Activated CD8-positive, alpha-beta memory T cell treated with anti-CD3 and anti-CD28 coated beads, Interleukin-2, amount 50 U/mL, for 24 hours (primary cell): ENCODE results near the gene AHI1.
"Not testable (repeated sequence)": the region's sequence is repeated elsewhere in the genome, so short reads cannot be mapped to it uniquely, and the experiment has no call there.

ENCODE experiments used
- DNase-seq: peaks from one replicate; pipeline ENCODE4 v3.0.0-alpha.2; 2020; ENCODE audit errors: extremely low read depth

AHI1 gene

DNA sequence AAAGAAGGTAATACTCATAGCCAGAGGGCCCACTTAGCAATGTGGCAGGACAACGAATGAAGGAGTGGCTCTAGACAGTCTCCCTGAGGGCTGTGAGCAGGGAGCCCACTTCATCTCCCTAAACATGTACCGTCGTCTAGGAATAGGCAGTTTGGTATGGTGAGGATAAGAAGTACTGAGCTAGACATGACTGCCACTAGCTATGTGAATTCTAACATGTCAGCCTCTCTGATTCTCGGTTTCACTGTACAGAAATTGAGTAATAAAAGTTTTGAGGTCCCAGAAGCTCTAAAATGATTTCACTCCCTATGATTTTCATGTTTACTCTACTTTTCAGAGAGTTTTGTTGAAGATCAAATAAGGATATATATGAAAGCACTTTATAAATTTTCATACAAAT is 107.1 kb downstream of the AHI1 start:
- no peak for DNase-seq

DNA sequence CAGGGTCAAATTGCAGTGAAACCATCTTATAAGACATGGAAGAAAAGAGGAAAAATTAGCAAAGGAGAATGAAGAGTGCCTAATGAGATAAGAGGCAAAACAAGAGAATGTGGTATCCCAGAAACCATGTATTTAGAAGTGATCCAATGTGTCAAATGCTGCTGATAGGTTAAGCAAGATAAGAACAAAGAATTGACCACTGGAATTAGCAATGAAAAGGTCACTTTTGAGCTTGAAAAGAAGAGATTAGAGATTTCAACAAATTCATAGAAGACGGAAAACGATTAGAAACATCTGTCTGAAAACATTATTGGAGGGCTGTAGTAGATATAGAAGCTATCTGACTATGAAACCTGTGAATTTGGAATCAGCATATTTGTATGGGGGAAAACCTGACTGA is 112.2 kb downstream of the AHI1 start:
- DNase-seq = no peak

DNA sequence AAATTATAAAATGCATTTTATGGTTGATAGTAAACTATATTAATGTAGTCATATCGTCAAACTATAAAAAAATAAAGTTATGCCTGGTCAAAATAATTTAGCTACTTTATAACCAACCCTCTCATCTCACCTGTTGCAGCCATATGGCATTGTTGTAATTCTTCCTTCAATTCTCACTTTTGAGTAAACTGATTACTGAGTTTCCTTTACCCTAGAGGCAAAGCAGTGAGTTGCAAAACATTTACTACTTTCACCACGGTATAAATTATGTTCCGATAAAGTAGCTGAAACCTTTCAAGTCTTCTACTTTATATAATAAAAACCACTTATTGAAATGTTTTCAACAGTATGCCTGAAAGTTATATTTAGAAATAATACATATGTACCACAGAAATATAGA is 113.8 kb downstream of the AHI1 start:
- DNase-seq = no peak

DNA sequence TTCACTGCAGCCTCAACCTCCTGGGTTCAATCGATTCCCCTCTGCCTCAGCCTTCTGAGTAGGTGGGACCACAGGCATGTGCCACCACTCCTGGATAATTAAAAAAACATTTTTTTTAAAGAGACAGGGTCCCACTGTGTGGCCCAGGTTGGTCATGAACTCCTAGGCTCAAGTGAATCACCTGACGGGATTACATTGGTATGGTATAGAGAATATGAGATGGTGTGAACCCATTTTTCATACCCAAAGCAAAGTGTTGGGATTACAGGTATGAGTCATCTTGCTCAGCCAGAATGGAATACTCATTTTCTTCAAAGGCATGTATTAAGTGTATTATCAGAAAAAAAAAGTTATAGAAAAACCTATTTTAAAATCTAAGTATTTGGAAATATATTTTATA is 114.2 kb downstream of the AHI1 start:
- DNase-seq = no peak

DNA sequence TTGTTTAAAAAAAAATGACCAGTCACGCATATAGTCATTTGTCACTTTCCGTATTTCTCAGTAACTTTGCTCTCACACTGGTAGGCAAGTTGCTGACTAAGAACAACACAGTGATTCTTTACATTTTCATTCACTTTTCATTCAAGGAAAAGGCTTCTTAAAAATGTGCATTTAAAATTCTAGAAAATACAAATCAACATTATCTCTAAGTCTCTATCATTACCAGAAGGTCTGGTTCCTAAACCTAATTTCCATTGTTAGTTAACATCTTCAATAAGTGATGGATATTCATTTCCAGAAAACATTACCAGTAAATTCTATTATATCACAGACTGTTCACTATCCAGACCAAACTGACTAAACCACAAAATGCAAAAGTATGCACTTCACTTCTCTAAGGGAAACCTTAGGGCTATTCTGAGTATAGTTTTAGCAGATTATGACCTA is 115.3 kb downstream of the AHI1 start:
- no peak for DNase-seq

DNA sequence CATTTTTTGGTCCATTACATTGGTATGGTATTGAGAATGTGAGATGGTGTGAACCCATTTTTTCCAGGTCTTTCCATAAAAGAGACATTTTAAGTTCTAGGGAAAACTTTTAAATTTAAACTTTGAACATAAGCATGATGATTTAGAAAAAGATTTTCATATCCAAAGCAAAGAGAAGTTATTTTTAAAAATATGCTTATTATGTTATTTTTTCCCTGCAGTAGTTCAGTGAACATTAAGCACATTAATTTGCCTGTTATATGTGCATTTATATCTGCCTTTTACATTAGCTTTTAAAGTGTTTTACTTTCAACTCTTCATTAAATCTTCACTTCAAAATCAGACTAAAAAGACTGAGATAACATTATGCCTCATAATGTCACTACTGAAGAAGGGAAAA is 116.7 kb downstream of the AHI1 start:
- DNase-seq = no peak

DNA sequence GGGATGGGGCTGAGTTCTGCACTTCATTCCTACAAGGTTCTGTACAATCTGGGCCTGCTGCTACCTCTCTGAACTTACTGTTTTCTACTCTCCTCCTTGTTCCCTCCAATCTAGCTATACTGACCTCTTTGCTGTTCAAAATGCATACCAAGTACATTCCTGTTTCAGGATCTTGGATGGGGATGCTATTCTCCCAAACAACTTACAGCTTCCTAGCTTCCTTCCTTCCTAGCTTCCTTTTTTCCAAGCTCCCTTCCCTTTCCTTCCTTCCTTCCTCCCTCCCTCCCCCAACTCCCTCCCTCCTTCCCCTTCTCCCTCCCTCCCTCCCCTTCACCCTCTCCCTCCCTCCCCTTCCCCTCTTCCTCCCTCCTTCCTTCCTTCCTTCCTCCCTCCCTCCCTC is 117.9 kb downstream of the AHI1 start:
- no peak for DNase-seq

DNA sequence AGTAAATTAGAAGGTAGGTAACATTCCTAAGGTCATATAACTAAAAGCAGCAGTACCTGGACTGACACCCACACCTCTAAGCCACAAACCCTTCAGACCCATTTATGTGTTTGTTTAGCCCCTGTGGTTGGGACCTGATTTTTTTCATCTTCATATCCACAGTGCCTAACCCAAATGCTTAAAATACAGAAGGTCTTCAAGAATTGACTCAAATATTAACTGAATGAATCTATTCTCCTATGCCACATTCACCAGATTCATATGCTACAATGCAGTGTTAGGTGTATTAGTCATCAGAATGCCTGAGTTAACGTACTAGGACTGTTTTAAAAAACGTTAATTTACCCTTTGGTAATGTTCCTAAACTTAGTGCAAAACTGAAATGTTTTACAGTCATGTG is 124.8 kb downstream of the AHI1 start:
- no peak for DNase-seq

DNA sequence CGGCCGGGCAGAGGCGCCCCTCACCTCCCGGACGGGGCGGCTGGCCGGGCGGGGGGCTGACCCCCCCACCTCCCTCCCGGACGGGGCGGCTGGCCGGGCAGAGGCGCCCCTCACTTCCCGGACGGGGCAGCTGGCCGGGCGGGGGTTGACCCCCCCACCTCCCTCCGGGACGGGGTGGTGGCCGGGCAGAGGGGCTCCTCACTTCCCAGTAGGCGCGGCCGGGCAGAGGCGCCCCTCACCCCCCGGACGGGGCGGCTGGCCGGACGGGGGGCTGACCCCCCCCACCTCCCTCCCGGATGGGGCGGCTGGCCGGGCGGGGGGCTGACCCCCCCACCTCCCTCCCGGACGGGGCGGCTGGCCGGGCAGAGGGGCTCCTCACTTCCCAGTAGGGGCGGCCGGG is 133.9 kb downstream of the AHI1 start:
- DNase-seq = not testable (repeated sequence)

DNA sequence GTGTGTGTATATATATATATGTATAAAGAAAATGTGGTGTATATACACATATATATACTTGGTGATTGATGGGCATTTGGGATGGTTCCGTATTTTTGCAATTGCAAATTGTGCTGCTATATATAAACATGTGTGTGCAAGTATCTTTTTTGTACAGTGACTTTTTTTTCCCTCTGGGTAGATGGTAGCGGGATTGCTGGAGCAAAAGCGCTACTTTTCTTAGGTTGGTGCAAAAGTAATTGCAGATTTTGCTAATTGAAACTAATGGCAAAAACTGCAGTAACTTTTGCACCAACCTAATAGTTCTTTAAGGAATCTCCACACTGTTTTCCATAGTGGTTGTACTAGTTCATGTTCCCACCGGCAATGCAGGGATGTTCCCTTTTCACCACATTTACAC is 135.4 kb downstream of the AHI1 start:
- no peak for DNase-seq

DNA sequence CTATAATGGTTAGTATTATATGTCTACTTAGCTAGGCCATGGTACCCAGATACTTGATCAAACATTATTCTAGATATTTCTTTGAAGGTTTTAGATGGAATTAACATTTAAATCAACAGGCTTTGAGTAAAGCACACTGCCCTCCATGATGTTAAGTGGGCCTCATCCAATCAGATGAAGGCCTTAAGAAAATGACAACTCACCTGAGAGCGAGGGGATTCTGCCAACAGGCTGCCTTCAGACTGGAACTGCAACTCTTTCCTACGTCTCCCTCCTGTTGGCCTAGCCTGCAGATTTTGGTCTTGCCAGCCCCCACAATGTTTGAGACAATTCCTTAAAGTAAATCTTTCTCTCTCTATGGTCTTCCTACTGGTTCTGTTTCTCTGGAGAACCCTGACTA is 137.3 kb downstream of the AHI1 start:
- no peak for DNase-seq

DNA sequence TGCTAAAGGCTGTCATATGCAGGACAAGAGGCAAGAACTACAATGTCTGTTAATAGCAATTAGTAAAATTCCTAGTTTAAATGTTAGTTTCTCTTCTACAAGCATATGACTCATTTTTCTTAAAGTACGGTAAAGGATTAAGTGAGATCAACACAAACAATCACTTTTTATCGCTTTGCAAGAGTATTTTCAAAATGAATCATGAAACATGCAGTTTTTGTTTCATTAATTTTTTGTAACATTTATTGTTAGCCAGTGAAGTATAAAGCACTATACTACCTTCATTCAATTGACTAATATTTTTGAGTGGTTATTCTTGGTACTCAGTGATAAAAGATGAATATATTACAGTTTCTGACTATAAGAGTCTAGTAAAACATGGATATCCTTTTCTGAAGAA is 138.6 kb downstream of the AHI1 start:
- DNase-seq = no peak

DNA sequence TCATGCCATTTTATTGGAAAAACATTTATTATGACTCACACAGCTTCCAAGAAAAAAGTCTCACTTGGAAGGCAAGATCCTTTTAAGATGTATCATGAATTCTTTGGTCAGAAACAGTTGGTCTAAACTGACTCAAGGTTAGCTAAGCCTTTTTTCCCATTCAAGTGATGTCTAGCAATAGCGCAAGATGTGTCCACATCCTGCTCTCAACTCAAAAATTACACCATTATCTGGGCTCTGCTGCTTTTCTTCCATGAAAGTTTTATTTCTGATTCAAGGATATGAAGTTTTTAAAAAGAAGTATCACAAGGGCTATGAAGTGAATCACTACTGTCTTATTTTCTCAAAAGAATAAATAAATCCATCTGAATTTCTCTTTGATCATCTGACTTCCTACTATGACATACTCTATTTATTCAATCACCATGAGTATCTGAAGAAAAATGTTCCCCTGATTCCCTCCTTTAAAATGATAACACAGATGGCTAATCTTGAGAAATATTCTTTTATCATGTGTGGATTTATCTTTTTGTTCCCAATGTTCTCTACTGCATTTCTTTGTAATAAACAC is 139.2 kb downstream of the AHI1 start:
- DNase-seq = no peak

DNA sequence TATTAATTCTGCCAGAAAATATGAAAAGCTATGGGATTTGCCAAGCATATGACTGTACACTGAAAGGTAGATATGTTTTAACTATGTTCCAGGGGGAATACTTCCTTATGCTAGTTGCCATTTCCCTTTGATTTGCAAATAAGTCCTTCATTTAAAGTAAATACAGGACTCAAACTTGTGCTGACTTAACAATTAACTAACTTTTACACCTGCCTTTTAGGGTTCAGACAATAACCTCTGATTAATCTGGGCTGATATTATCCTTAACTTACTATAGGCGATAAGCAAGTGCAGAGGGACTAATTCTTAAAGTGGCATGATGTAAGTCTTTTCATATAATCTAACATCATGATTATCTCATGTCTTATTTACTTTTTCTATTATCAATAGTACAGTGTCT is 143.1 kb downstream of the AHI1 start:
- DNase-seq = no peak

DNA sequence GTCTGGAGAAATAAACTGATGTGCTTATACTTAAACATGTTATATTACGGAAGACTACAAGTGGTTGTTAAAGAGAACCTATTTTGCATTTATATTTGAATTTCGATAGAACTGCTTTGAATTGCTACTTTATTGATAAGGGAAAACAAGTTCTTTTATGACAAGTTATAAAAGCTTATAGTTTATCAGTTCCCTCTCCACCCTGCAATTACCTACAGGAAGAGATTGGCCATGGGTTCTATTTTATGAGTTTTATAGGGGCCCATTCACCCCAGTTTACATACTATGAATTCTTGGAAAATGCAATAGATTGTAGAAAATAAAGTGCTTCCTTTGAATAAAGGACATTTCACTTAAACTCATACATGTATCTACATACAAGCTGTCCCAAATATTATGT is 144.4 kb downstream of the AHI1 start:
- DNase-seq = no peak

DNA sequence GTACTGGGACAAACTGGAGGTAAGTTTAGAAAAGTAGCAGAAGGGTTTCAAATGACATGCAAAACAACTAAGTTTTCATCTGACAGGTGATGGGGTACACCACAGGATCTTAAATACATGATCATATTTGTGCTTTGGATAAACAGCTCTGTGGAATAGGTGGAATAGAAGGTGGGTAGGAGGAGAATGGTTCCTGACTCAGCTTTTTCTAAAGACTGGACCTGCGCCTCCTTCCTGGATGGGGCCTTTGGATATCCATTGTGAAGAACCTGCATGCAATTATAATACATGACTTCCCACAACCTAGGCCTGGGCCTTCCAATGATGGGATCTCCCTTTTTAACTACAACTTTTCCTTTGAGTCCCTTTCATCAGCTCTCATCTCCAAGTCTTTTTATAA is 145.9 kb downstream of the AHI1 start:
- DNase-seq = no peak

DNA sequence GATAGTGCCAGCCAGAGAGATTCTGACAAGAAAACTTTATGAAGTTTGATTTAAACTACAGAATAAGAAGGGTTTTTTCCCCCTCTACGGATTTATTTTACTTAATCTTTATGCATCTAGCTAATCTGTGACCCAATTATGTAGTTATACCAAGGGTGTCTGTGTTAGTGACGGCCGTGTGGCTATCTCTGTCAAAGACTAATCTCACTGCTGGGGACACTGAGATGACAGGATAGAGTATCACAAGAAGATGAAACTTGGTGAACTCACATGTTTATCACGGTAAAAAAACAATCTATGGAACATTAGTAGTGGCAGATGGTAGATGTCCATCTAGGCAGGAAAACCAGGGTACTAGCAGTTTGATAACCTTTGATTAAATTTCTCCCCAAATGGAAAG is 149.7 kb downstream of the AHI1 start:
- DNase-seq = no peak

DNA sequence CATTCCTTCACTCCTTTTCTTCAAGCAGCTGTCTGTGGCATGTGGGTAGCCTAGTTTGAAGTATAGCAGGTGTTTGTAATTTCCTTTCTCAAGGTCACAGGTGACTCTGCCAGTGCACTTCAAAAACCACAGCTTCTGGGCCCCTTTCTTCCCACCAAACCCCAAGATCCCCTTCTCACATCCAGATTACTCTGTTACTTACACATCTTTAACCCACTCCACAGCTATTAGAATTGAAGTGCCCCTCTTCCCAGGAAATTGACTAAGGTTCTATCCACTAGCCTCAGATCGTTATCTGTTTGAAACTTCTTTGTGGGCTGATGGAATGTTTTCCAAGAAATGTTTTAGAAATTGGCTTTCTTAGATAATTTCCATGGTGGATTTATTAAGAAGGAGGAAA is 150.8 kb downstream of the AHI1 start:
- no peak for DNase-seq

DNA sequence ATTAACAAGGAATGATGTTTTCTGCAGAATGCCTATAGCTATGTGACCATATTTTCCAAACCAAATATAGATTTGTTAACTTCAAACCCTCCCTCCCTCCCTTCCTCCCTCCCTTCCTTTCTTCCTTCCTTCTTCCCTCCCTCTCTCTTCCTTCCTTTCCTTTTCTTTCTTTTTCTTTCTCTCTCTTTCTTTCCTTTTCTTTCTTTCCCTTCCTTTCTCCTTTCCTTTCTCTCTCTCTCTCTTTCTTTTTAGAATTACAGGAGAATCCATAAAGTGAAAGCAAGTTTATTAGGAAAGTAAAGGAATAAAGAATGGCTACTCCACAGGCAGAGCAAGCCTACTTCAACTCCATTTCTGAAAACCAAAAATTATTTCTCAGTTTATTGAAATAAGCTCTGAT is 153.0 kb downstream of the AHI1 start:
- DNase-seq = no peak

DNA sequence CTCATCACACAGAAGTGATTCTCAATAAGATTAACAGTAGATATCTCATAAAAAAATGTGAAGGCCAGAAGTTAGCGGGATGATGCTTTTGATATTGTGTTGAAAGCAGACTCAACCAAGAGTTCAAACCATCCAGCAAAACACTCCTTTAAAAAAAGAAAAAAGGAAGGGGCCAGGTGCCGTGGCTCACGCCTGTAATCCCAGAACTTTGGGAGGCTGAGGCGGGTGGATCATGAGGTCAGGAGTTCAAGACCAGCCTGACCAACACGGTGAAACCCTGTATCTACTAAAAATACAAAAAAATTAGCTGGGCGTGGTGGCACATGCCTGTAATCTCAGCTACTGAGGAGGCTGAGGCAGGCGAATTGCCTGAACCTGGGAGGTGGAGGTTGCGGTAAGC is 157.6 kb downstream of the AHI1 start:
- DNase-seq = not testable (repeated sequence)

DNA sequence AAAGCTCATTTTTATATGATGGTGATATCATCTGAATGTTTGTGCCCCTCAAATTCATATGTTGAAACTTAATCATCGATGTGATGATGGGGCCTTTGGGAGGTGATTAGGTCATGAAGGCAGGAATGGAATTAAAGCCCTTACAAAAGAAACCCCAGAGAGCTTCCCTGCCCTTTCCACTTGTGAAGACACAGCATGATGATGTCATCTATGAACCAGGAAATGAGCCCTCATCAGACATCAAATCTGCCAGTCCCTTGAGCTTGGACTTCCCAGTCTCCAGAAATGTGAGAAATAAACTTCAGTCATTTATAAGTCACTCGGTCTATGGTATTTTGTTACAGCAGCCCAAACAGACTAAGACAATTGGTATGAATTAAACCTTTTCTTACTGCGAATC is 163.4 kb downstream of the AHI1 start:
- no peak for DNase-seq

DNA sequence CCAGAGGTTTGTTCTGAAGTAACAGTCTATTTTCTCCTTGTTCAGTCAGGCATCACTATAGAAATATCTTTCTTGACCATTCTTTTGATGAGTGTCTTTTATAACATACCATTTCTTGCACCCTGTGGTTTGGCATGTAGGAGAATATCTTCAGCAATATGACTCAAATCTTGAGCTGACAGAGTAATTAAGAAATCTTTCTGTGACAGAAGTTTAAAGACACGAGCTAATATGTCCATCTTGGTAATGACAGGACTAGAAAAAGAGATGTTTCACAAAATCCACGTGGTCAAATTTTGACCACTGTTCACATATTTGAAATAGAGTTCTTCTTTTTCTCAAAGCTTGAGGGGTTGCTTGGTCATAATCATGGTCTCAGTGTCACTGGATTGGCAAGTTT is 166.5 kb downstream of the AHI1 start:
- DNase-seq = no peak

DNA sequence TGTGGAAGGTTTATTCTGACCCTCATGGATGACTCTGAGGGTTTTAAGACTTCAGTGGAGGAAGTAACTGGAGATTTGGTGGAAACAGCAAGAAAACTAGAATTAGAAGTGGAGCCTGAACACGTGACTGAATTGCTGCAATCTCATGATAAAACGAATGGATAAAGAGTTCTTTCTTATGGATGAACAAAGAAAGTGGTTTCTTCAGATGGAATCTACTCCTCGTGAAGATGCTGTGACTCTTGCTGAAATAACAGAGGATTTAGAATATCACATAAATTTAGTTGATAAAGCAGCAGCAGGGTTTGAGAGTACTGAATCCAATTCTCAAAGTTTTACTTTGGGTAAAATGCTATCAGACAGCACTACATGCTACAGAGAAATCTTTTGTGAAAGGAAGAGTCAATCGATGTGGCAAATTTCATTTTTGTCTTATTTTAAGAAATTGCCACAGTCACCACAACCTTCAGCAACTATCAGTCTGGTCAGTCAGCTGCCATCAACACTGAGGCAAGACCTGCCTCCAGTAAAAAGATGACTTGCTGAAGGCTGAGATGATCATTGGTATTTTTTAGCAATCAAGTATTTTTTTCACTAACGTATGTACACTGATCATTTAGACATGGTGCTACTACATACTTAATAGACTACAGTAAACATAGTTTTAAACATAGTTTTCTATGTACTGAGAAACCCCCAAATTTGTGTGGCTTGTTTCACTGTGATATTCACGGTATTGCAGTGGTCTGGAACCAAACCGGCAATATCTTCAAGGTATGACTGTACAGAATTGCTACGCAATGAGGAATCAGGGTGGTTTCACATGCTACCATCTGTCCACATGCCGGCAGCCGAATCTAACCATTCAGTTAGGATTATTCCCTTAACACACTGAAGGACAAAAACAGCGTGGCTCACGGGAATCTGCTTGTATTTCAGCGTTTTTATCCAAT is 167.4 kb downstream of the AHI1 start:
- DNase-seq = no peak

DNA sequence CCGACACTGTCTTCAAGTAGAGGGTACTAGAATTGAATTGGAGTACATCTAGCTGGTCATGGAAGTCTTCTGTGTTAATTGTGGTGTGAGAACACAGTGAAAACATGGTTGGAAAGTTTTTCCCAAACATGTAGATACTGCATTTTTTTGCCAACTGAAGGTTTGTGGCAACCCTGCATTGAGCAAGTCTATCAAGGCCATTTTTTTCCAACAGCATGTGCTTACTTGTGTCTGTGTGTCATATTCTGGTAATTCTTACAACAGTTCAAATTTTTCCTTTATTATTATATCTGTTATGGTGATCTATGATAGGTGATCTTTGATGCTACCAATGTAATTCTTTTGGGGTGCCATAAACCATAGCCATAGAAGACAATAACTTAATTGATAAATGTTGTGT is 169.4 kb downstream of the AHI1 start:
- DNase-seq = no peak
